ENCODE results near the gene LRIT1.

- no peak for TF ChIP-seq CTCF (IDR thresholded peaks at IDR 0.05)
- no peak for TF ChIP-seq POLR2A (IDR thresholded peaks at IDR 0.05)
- TF ChIP-seq POLR2AphosphoS5 (IDR thresholded peaks at IDR 0.05): no peak
Measured at GRCh38 chr10:84258034-84258695, 16.8 kb upstream of the LRIT1 start.
